ENCODE measurements around the gene MAPT. TPM values are rescaled to one million over a fixed set of nuclear protein-coding genes. Genes with fewer than 3 reads are reported as not detected.

Gene MAPT
- total RNA-seq, 1 donor from 2014 or later: 0.88 TPM

- no peak for ATAC-seq
Observed at GRCh38 chr17:46060461-46060860, 166.1 kb downstream of the MAPT start.

GRCh38 chr17:46061435-46061834 lies 167.1 kb downstream of the MAPT start:
- peak; percentile 46 for ATAC-seq

GRCh38 chr17:46063241-46063640 lies 168.9 kb downstream of the MAPT start:
- peak; percentile 89 for ATAC-seq

- no peak for ATAC-seq
Observed at GRCh38 chr17:46064460-46064859, 170.1 kb downstream of the MAPT start.

GRCh38 chr17:46071796-46072195 lies 177.4 kb downstream of the MAPT start:
- ATAC-seq: no peak

- no peak for ATAC-seq
Observed at GRCh38 chr17:46072998-46073397, 178.6 kb downstream of the MAPT start.

GRCh38 chr17:46074540-46074939 lies 180.2 kb downstream of the MAPT start:
- ATAC-seq: no peak

Other genes starting within 250 kb of the MAPT start
- gene CRHR1, start 110.2 kb upstream of the MAPT start, total RNA-seq: 0.40 TPM
- not detected for gene SPPL2C, start 49.7 kb upstream of the MAPT start, total RNA-seq
- gene STH, start 104.7 kb downstream of the MAPT start, total RNA-seq: not detected